NCI-H2081 treated with DMSO at 0.1 percent for 48 hours (cell line): Measurements from ENCODE around the gene CHM.

Experiments
- DNase-seq: peaks from one replicate; lab custom pipeline; 2025; lab: John Stamatoyannopoulos, UW

CHM gene

DNA sequence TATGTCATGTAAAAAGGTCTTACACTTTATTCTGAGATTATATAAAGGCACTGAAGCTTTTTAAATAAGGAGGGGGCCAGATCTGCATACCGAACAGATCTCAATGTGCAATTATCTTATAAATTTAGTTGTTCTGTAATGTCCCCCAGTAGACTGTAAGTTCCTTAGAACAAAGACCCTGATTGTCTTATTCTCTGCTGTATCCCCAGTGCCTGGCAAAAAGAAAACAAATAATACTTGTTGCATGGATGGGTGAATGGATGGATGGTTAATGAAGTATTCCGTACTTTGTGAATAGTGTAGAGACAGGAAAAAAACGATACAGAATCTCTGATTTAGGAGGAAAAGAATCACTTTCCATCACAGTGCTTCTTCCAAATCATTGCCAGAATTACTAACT, 141.5 kb downstream of the CHM start:
- DNase-seq, result no peak

DNA sequence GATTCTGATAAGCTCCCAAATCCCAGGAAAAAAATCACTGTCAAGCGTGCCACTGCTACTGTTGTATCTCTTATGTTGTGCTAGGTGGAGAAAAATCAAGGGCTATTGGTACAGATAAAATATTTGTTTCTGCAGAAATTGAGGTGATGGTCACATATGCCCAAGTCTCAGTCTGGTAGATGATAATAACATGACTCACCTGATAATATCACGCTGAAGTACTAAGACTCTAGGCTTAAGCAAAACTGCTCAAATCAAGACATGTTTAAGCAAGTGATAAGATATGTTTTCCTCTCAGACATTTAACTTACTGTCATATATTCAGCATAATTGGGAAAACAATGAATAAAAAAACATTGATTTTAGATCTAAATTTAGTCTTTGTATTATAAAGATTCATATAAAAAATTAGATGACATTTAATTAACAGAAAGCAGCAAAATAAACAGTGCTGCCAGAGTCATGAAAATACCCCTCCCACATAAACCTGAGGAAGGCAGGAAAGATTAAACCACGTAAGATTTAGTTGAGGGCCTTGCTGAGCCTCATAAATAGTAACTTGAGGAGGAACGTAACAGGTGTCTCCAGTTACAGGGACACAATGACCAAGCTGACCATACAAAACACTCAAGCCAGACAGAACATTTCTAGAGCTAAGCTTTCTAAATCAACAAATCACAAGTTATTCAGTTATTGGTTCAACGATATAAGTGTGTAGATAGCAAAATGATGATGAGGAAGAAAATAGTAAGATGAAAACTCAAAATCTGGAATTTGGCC, 143.5 kb downstream of the CHM start:
- no peak for DNase-seq

DNA sequence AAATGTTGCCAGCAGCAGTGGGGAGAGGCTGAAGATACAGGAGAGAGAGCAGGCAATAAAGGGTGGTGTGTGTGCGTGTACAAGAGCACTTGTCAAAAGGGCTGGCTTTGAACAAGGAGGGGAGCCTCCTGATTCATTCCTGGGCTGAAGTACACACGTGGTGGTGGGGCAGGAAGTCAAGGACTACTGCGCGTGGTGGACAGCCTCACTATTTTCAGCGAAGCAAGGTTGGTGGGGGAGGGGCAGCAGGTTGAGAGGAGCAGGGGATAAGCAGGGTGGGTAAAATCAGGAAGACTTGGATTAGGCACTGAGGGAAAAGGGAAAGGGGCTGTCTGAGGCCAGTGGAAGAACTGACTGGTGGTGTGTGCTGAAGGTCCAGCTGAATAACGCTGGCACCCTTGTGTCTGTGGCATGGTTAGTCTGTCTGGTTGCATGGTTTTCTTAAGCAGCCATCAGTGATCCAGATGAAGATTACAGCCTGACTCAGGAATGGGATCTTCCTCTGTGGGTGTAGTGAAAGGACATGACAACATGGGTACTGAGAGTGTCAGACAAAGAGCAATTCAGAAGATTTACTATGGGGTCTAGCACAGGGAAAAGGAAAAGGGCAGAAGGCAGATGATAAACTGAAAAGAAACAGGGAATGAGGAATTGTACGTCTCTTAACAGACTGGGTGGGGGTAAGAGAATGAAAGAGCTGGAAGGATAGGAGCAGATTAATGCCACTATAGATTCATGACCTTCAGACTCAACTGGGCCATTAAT, 149.8 kb downstream of the CHM start:
- DNase-seq, result no peak

DNA sequence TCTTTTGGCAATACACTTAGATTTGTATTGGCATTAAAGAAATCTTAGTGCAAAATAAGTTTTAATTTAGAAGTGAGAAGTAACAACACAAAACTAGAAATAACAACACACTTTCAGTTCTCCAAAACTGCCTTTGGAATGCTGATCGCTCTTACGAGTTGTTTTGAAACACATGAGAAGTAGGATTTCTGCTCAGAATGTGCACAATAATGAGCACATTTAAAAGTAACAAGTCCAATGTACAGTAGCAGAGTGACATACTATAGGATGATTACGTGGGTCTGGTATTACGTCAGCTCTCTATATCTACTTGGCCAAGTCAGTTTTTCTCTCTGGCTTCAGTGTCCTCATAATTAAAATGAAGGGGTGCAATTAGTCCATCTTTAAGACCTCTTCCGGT, 164.8 kb downstream of the CHM start:
- no peak for DNase-seq

DNA sequence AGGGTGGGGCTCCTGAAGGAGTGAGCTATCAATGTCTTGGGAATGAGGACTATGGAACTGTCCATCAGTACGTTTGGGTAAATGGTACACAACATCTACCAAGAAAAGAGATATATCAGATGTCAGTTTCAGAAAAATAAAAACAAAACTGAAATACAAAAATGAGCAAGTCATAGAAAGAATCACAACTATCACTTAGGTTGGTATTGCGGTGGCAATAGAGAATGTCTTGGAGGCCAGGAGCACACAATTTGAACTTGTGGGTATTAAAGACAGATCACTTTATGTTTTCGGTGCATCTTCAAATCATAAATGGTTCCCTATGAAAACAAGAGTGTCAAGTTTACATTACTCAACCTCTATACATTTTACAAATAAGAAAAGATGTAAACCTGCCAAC, 176.8 kb downstream of the CHM start:
- DNase-seq, result no peak

DNA sequence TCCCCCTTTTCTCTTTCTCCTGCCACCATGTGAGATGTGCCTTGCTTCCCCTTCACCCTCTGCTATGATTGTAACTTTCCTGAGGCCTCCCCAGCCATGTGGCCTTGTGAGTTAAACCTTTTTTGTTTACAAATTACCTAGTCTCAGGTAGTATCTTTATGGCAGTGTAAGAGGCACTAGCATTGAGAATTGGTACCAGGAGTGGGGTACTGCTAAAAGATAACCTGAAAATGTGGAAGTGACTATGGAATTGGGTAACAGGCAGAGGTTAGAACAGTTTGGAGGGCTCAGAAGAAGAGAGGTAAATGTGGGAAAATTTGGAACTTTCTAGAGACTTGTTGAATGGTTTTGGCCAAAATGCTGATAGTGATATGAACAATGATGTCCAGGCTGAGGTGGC, 182.0 kb downstream of the CHM start:
- DNase-seq, result no peak

DNA sequence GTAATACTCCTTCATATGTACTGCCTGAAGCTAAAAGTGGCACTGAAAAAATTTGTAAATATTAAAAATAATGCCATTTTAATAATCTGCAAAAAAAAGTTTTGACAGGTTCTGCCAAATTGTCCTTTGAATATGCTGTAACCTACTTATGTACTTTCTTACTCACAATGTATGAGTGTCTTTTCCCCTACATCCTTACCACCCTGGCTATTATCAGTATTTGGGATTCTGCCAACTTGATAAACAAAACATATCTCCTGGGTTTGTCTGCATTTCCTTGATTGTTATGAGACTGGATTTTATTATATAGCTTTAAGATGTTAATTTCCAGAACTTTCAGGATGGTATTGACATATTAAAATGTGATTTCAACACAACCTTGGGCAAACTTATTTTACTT, 187.9 kb downstream of the CHM start:
- no peak for DNase-seq

DNA sequence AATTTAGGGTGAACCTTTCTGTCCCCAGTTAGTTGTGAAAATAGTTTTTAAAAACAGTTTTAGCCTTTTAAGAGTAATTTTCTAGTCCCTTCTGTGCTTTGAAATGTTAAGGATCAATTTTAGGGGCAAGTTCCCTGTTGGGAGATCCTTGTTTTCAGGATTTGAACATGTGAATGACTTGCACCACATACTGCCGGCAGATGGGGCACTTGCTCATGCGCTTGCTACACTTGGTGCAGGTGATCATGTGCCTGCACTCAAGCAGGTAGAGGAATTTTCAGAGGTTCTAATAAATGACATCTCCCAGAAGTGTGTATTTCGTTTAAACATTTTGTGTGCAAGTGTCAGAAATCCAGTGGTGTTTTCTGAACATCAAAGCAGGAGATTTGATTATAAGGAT, 195.9 kb downstream of the CHM start:
- no peak for DNase-seq

DNA sequence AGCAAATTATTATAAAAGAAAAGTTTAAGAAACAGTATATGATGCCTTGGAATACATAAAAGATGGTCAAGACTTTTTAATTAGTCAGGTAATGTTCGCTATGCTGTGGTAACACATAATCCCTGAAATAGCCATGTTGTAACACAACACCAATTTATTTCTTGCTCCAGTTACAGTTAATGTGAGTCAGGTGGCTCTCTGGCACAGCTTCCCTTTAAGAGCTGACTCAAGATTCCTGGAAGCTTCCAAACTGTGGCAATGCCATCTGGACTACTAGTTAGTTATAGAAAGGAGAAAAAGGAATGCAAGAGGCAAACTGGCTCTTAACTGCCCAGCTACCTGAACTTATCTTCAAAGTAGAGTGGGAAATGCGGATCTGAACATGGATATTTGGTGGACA, 210.5 kb downstream of the CHM start:
- no peak for DNase-seq

DNA sequence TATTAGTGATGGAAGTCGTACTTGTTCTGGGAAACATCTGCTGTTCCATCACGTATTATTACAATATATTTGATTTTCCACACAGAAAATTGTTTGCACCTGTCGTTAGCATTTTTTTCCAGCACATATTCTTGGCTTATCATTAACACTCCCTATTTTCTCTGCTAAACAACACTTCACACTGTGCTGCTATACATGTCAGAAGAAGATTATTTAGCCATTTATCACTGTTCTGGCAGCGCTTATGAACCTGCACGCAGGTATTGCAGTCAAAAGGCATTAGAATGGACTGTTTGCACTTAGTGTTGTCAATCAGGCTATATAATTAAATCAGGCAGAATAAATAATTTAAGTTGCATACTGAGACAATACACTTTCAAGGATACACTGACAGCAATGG, 218.6 kb downstream of the CHM start:
- peak; percentile 99 for DNase-seq

DNA sequence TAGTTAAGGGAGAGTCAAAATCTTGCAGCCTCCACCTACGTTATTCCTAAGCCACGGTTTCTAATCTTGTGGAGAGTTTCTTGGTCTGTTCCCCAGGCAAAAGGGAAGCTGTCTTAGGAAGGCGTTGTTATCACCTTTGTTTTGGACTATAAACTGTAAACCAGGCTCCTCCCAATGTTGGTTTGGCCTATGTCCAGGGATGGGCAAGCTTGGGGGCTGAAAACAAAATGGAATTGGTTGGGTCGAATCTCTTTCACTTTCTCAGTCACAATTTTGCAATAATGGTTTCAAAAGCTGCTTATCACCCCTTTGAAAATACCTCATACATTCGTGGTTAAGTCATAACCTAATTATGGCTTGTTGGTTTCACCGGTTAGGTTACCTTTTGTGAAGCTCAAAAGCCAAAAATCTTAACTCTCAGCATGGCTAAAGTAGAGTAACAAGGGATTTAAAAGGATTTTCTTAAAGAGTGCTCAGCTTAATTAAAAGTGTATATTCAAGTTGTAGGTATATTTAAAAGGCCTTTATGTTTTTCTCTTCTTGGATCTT, 232.1 kb downstream of the CHM start:
- DNase-seq, result no peak
